Suppressor macrophage treated with lipopolysaccharide for 4 hours (primary cell): ENCODE data around the gene PRR19.

Experiments used
- DNase-seq: peaks from one replicate; pipeline ENCODE4 v3.0.0-alpha.2; 2020

The PRR19 gene

DNA sequence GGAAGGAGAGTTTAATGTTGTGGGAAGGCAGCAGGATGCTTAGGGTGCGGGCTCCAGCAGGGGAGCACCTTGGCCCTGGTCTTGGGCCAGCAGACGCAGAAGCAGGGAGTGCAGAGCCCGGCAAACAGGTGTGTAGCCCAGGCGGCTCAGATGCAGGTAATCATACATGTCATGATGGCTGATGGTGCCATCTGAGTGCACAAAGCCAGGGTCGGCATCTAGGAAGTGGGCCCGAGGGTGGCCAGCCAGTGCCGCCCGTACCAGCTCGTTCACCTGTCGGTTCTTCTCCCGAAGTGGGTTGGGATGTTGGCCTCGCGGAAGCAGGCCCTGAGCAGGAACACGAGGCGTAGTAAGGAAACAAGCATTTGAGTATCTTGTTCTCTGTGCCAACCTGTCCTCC lies 4.9 kb upstream of the PRR19 start:
- no peak for DNase-seq

GRCh38 chr19:42303101-42303464 lies 1.2 kb downstream of the PRR19 start:
- DNase-seq, result no peak

- no peak for DNase-seq
These were observed 1.9 kb downstream of the PRR19 start for GRCh38 chr19:42303876-42304275.

DNA sequence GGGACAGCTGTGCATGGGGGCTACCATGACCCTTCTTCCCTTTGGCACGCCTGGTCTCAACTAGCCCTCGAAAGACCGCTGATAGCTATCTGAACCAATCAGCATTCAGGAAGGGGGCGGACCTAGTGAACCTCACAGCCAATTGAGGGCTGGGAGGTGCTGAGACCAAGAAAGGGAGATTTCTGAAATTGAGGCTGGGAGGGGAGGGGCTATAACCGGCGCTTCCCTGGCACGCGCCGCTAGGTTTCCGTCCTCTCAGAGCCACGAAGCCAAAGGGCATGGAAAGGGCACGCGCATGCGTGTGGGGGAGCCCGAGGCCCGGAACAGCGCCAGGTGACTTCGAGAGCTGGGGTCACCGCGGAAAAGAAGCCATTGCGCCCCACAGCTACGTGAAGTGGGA lies 4.7 kb downstream of the PRR19 start:
- no peak for DNase-seq

GRCh38 chr19:42309686-42310085 lies 7.8 kb downstream of the PRR19 start:
- no peak for DNase-seq

- no peak for DNase-seq
These were observed 9.7 kb downstream of the PRR19 start for GRCh38 chr19:42311657-42312056.

DNA sequence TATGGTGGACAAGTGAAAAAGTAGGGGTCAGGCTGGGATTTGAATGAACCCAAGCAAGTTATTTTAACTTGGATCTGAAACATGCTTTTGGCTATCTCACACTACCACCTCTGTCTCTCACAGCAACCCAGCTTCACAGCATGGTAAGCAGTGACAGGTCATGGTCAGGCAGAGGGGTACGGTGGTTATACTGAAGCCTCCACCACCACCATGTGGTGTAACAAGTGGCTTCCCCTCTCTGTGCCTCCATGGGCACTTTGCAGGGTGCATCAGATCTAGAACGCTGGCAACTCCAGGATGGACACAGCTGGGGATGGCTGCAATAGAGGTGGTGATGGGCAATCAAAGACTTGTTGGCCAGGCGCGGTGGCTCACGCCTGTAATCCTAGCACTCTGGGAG lies 10.4 kb downstream of the PRR19 start:
- no peak for DNase-seq

- peak; percentile 36 for DNase-seq
These were observed 11.3 kb downstream of the PRR19 start, which contains the start of gene TMEM145 for GRCh38 chr19:42313096-42313839. Gene TMEM145, plus strand, starts transcription at chr19:42313309. Its CDS starts 68 bp downstream, at chr19:42313377.

- no peak for DNase-seq
These were observed 12.2 kb downstream of the PRR19 start for GRCh38 chr19:42313840-42314755.

- no peak for DNase-seq
These were observed 13.1 kb downstream of the PRR19 start for GRCh38 chr19:42315024-42315423.

- peak; percentile 47 for DNase-seq
These were observed 14.6 kb downstream of the PRR19 start for GRCh38 chr19:42316223-42317211.

DNA sequence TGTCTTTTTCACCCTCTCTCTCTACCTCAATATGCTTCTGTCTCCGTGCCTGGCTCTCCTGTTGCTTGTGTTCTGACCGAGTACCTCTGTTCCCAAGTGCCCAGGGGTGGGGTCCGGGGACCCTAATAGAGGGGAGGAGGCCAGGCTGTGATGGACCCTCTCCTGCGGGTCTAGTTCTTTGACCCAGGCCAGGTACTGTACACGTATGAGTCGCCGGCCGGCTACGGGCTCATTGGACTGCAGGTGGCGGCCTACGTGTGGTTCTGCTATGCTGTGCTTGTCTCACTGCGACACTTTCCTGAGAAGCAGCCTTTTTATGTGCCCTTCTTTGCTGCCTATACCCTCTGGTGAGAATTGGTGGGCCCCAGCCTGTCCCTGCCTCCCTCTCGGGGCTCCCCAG lies 15.6 kb downstream of the PRR19 start:
- no peak for DNase-seq

DNA sequence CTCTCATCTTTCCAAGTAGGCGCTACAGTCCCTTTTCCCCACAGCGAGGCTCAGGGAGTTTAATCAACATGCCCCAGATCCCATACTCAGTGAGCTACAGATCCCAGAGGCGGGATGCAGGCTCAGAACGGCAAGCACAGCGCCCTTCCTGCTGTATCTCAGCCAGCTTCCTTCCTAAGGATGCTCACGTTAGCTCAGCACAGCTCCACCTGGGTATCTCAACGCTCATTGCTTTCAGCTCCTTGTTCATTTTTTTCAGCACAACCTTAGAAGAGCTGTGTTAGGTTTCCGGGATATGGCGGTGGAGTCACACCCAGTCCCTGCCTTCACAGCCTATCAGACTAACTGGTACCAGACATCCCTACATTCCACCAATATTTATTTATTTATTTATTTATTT lies 20.4 kb downstream of the PRR19 start:
- no peak for DNase-seq

DNA sequence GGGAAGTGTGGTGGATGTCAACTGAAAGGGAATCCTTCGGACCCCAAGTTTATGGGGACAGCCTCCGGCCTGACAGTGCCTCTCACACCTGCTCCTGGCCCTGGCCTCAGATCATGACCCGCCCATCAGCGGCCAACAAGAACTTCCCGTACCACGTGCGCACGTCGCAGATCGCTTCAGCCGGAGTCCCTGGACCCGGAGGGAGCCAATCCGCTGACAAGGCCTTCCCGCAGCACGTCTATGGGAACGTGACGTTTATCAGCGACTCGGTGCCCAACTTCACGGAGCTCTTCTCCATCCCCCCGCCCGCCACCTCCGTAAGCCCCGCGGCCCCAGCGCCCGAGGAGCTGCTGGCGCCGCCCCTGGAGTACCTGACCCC lies 21.5 kb downstream of the PRR19 start:
- no peak for DNase-seq

GRCh38 chr19:42323852-42324654 lies 22.1 kb downstream of the PRR19 start:
- peak; percentile 25 for DNase-seq

DNA sequence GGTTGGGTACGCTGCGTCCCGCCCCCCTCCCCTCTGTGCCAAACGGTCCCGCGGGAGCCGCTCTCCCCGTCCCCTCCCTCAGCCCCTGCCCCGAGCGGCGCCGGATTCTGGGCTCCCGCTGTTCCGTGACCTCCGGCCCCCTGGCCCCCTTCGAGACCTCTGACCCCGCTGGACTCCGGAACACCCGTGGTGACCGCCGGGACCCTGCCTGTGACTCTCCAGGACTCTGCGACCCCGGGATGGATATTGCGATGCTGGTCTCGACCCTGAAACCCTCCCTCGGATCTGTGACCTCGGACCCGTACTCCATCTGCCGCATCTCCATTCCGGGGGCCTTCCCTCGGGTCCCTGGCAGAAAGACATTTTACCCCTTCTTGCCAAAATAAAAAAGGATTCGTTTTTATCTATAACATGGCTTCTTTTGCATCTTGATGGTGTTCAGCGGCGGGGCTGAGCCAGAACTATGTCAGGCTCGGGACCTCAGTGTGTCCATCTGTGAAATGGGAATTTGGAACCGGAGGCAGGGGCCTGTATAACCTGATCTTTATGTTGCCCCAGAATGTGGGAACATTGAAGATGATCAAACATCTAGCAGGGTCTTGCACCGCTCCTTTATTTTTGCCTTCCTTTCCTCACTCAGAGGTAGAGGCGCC lies 22.8 kb downstream of the PRR19 start:
- no peak for DNase-seq

DNA sequence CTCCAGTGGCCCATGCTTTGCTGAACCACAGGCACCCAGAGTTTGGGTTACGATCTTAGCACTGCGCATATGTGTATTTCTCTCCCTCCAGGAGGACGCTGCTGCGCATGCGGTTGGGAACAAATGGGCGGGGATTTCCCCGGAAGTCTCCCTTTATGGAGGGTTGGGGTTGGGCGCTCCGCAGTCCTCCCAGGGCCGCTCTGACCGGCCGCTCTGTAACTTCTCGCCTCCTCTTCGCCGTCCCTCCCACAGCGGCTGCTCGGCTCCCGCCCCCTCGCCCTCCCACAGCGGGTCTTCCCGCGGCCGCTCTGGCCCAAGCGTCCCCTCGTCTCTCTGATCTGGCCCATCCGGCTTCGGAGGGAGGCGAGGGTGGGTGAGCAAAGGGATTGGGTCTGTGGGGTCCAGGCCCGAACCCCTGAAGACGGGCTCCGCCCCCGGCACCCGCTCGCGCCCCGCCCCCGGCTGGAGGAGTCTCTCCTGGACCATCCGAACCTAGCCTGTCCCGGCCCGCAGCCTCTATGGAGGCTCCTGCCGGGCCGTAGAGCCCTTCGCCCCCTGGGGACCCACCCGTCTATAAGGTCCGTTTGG lies 23.5 kb downstream of the PRR19 start, which contains the start of gene MEGF8:
TSS of gene MEGF8 (plus strand) at position 328 of the 588 bp plus-strand sequence. CDS start 609 bp downstream, outside the sequence.
- peak; percentile 99 for DNase-seq

DNA sequence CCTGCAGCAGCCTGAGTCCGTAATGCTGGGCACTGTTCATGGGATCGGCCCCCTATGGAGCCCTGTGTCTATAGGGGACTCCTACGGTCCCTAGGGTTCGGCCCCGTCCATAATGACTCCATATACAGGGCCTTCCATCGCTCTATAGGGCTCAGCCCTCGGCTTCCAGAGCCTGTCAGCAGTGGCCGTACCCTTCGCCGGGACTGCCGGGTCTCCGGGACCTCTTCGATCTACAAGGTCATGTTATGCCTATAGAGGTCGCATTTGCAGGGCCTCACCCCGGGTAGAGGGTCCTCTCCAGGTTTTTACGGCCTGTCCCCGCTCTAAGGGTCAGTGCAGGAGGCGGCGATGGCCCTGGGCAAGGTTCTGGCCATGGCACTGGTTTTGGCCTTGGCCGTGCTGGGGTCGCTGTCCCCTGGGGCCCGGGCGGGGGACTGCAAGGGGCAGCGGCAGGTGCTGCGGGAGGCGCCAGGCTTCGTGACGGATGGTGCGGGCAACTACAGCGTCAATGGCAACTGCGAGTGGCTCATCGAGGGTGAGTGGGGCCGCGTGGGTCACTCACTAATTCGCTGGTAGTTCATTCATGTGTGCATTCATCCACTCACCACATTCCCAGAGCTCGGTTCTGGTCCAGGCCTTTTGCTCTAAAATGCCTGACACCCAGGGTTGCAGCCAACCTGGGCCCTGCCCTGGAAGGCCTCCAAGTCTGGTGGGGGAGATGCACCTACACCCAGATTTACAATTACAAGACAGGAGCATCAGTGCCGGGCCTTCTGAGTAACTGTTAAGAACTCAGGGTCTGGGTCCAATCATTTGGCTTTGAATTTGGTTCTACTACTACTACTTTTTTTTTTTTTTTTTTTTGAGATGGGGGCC lies 24.2 kb downstream of the PRR19 start:
- peak; percentile 32 for DNase-seq

GRCh38 chr19:42326969-42327368 lies 25.0 kb downstream of the PRR19 start:
- DNase-seq, result no peak

DNA sequence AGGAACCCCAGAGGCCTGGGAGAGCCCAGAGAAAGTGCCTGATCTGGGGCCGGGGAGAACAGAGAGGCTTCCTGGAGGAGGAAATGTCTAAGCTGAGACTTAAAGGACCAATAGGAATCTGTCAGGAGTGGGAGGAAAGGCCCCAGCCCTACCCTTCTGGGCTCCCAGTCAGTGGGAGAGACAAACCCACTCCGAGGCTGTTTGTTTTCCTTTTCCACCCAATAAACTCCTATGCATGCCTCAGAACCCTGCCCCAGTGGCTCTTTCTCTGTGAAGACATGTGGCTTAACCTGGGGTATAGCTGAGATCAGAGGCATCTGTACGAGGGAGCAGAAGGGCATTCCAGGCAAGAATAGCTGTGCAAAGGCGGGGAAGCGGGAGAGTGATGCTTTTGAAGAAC lies 25.4 kb downstream of the PRR19 start:
- no peak for DNase-seq
